OCI-LY7 (cell line): Measurements from ENCODE around the gene SLC12A9. TPM values are rescaled to one million over a fixed set of nuclear protein-coding genes. Genes with fewer than 3 reads are reported as not detected.
"Not testable (repeated sequence)": the region's sequence is repeated elsewhere in the genome, so short reads cannot be mapped to it uniquely, and the experiment has no call there.

Experiments used
- BruUV-seq: library from RNA; stranded (reverse); fragments of 400-500 nt; replicated peaks from 2 replicates; lab custom pipeline; 2021; lab: Mats Ljungman, UMichigan
- CTCF ChIA-PET: fragments of 300-600 bp; sonication (Branson Sonifier 250); formaldehyde crosslinking; loops from one replicate; lab custom pipeline; 2022; ENCODE audit warnings: antibody characterized with exemption; ENCODE audit not compliant: unreplicated experiment; lab: Charles Lee
- POLR2A ChIA-PET: fragments of 300-600 bp; sonication (Branson Sonifier 250); formaldehyde crosslinking; loops from one replicate; lab custom pipeline; 2022; ENCODE audit warnings: antibody characterized with exemption; lab: Charles Lee
- DNase-seq: peaks from one replicate; pipeline ENCODE4 v3.0.0-alpha.2; 2015; ENCODE audit warnings: low spot score
- H2AFZ ChIP-seq: fragments of 200-600 bp; sonication (generic), shearing (Covaris generic); 2 replicates; pipeline ENCODE4 v1.6.1; 2014; ENCODE audit warnings: mild to moderate bottlenecking, antibody characterized with exemption, low read length, moderate library complexity
- H3K27ac ChIP-seq: fragments of 200-600 bp; sonication (generic); 2 replicates; pipeline ENCODE4 v1.5.1; 2014; ENCODE audit warnings: mixed run types, low read depth, mild to moderate bottlenecking, moderate library complexity, low read length, inconsistent platforms; ENCODE audit not compliant: poor library complexity, severe bottlenecking
- H3K36me3 ChIP-seq: fragments of 200-600 bp; sonication (generic); 2 replicates; pipeline ENCODE4 v1.6.1; 2014; ENCODE audit warnings: mild to moderate bottlenecking, antibody characterized with exemption, low read length, moderate library complexity, mixed read lengths; ENCODE audit not compliant: insufficient read depth
- H3K4me1 ChIP-seq: fragments of 200-600 bp; sonication (generic); 2 replicates; pipeline ENCODE4 v1.5.1; 2014; ENCODE audit warnings: mild to moderate bottlenecking, low read length; ENCODE audit not compliant: insufficient read depth, poor library complexity, severe bottlenecking
- H3K4me2 ChIP-seq: fragments of 200-600 bp; sonication (generic); 2 replicates; pipeline ENCODE4 v1.6.1; 2014; ENCODE audit warnings: mild to moderate bottlenecking, low read length
- H3K4me3 ChIP-seq: fragments of 200-600 bp; sonication (generic); 2 replicates; pipeline ENCODE4 v1.5.1; 2014; ENCODE audit warnings: mild to moderate bottlenecking, low read depth, low read length; ENCODE audit not compliant: poor library complexity, severe bottlenecking
- H3K79me2 ChIP-seq: fragments of 200-600 bp; sonication (generic); 2 replicates; pipeline ENCODE4 v1.6.1; 2016; ENCODE audit warnings: low read depth, mild to moderate bottlenecking, low read length, moderate library complexity, mixed read lengths; ENCODE audit not compliant: insufficient read depth
- H3K9me2 ChIP-seq: fragments of 200-600 bp; sonication (generic); 2 replicates; pipeline ENCODE4 v1.6.1; 2016; ENCODE audit warnings: mild to moderate bottlenecking, low read length, mixed read lengths; ENCODE audit not compliant: insufficient read depth
- H3K9me3 ChIP-seq: fragments of 200-600 bp; sonication (generic); 2 replicates; pipeline ENCODE4 v1.6.1; 2014; ENCODE audit warnings: mild to moderate bottlenecking, mixed run types, low read length, mixed read lengths
- H4K20me1 ChIP-seq: fragments of 200-600 bp; sonication (generic); 2 replicates; pipeline ENCODE4 v1.6.1; 2014; ENCODE audit warnings: mild to moderate bottlenecking, antibody characterized with exemption, low read length, moderate library complexity, mixed read lengths; ENCODE audit not compliant: insufficient read depth
- CTCF ChIP-seq: fragments of 200-600 bp; sonication (generic); conservative IDR thresholded peaks from 2 replicates; pipeline ENCODE4 v1.5.1; 2014; ENCODE audit warnings: mild to moderate bottlenecking, antibody characterized with exemption, low read length, moderate library complexity, mixed read lengths
- EZH2phosphoT487 ChIP-seq: fragments of 200-600 bp; sonication (generic); IDR thresholded peaks from 2 replicates; pipeline ENCODE4 v1.6.1; 2018; ENCODE audit warnings: low read depth, borderline replicate concordance, mild to moderate bottlenecking, mixed run types, antibody characterized with exemption, low read length, moderate library complexity, mixed read lengths
- intact Hi-C: fragments of 100-400 bp; cut with micrococcal nuclease; formaldehyde crosslinking; loops from one replicate; pipeline ENCODE4 v1.10.0; 2022; ENCODE audit not compliant: unreplicated experiment
- total RNA-seq, 2 experiments: library from RNA; depleted of rRNA in 1 of 2; stranded (reverse); fragments of >200 nt in 1 of 2; shearing (Covaris generic) in 1 of 2; gene quantifications; 2 replicates each; pipeline ENCODE4 v1.2.3, GENCODE V29; 2014 to 2022

Gene SLC12A9
- total RNA-seq, 2 experiments from 2014 or later = 15.7 to 25.6 TPM

- no peaks in the 10 kb centered on the region for H3K79me2 ChIP-seq
- no peaks in the 10 kb centered on the region for H4K20me1 ChIP-seq
- H3K36me3 ChIP-seq = no peaks in the 10 kb centered on the region
- H3K9me2 ChIP-seq = no peaks in the 10 kb centered on the region
- no peak for TF ChIP-seq EZH2phosphoT487
- TF ChIP-seq CTCF = no peak
- ChIA-PET CTCF (no interaction called here), POLR2A (interaction anchor here (0.6 to 1.1 kb wide), 2 partner anchors 12 to 66 kb away, joined by 3 to 4 read pairs; partner anchors contain the start of gene UFSP1)
- H2AFZ ChIP-seq = no peak overlapping the region
- BruUV-seq = no TSS peak
- intact Hi-C loops = no loop called here
- no peaks in the 10 kb centered on the region for H3K4me1 ChIP-seq
- H3K27ac ChIP-seq = no peak overlapping the region
- no peak overlapping the region for H3K4me2 ChIP-seq
- H3K9me3 ChIP-seq = no peaks in the 10 kb centered on the region
- no peak for DNase-seq
- no peak overlapping the region for H3K4me3 ChIP-seq
Observed at GRCh38 chr7:100901921-100902332, 49.4 kb downstream of the SLC12A9 start.

DNA sequence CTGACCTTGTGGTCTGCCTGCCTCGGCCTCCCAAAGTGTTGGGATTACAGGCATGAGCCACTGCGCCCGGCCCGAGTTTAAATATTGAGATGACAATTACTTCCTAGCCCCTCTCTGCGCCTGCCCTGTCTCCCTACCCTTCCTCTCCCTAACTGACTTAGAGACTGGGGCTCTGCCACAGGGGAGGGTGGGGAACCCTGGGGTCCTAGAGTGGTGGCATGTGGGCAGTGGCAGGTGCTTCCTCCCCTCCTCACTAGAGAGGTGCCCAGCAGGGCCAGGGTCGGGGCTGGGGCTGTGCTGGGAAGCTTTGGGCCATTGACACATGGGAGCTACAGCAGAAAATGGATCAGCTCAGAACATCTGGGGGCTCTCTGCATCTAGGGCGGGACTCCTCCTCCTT lies 50.1 kb downstream of the SLC12A9 start:
- Histone ChIP-seq H3K9me2 (no peaks in the 10 kb centered on the region), H4K20me1 (no peaks in the 10 kb centered on the region), H3K4me3 (no peak overlapping the region), H3K27ac (no peak overlapping the region), H3K9me3 (no peaks in the 10 kb centered on the region), H3K4me1 (no peaks in the 10 kb centered on the region), H2AFZ (no peak overlapping the region), H3K79me2 (no peaks in the 10 kb centered on the region), H3K4me2 (no peak overlapping the region), H3K36me3 (no peaks in the 10 kb centered on the region)
- CTCF ChIA-PET = no interaction called here
- TF ChIP-seq CTCF (no peak), EZH2phosphoT487 (no peak)
- intact Hi-C loops = no loop called here
- POLR2A ChIA-PET = no interaction called here
- BruUV-seq = no TSS peak
- no peak for DNase-seq

DNA sequence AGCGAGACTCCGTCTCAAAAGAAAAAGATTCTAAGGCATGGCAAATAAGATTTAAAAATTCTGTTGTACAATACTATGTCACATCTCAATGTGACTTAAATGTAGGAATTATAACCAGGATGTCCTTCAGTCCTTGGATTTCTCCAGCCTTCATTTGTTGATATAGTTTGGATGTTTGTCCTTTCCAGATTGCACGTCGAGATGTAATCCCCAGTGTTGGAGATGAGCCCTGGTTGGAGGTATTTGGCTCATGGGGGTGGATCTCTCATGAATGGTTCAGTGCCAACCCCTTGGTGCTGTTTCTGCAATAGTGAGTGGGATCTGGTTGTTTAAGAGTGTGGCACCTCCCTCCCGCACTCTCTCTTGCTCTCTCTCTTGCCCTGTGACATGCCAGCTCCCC lies 56.0 kb downstream of the SLC12A9 start:
- H2AFZ ChIP-seq = no peak overlapping the region
- H4K20me1 ChIP-seq = no peaks in the 10 kb centered on the region
- H3K9me3 ChIP-seq = no peaks in the 10 kb centered on the region
- no peaks in the 10 kb centered on the region for H3K4me1 ChIP-seq
- no peaks in the 10 kb centered on the region for H3K9me2 ChIP-seq
- no peaks in the 10 kb centered on the region for H3K79me2 ChIP-seq
- no peak overlapping the region for H3K4me2 ChIP-seq
- DNase-seq = no peak
- H3K4me3 ChIP-seq = no peak overlapping the region
- BruUV-seq = no TSS peak
- H3K36me3 ChIP-seq = no peaks in the 10 kb centered on the region
- intact Hi-C loops = no loop called here
- ChIA-PET POLR2A (no interaction called here), CTCF (no interaction called here)
- H3K27ac ChIP-seq = no peak overlapping the region
- TF ChIP-seq EZH2phosphoT487 (no peak), CTCF (no peak)

- H3K4me2 ChIP-seq, H3K4me1 ChIP-seq, CTCF ChIA-PET, H3K27ac ChIP-seq, H3K36me3 ChIP-seq, BruUV-seq, H3K9me2 ChIP-seq, H3K79me2 ChIP-seq, H3K9me3 ChIP-seq, H4K20me1 ChIP-seq, intact Hi-C loops, DNase-seq, H2AFZ ChIP-seq, H3K4me3 ChIP-seq: not testable (repeated sequence)
- POLR2A ChIA-PET = interaction anchor here (0.6 to 1.2 kb wide), 3 partner anchors 30 to 1962 kb away, joined by 3 to 8 read pairs (median 3); no protein-coding TSS in a partner anchor
Observed at GRCh38 chr7:100910443-100910842, 57.9 kb downstream of the SLC12A9 start.
